Fibroblast of skin of abdomen (primary cell): ENCODE data around the gene DVL2.

Experiments
- DNase-seq: peaks from one replicate; pipeline ENCODE4 v3.0.0-alpha.2; 2013

DVL2 gene

GRCh38 chr17:7219229-7219811 lies 15.0 kb downstream of the DVL2 start:
- no peak for DNase-seq

- no peak for DNase-seq
Measured at GRCh38 chr17:7218758-7219157, 15.6 kb downstream of the DVL2 start.

GRCh38 chr17:7218166-7218565 lies 16.2 kb downstream of the DVL2 start:
- DNase-seq, result no peak

GRCh38 chr17:7217113-7217987 lies 17.0 kb downstream of the DVL2 start:
- peak; percentile 83 for DNase-seq

GRCh38 chr17:7216242-7217112 lies 17.8 kb downstream of the DVL2 start:
- DNase-seq, result no peak

- DNase-seq, result no peak
Measured at GRCh38 chr17:7215652-7216180, 18.6 kb downstream of the DVL2 start.

- DNase-seq, result no peak
Measured at GRCh38 chr17:7215136-7215638, 19.1 kb downstream of the DVL2 start.

GRCh38 chr17:7214300-7215135 lies 19.8 kb downstream of the DVL2 start:
- DNase-seq, result peak; percentile 97

GRCh38 chr17:7213895-7214299 lies 20.4 kb downstream of the DVL2 start:
- DNase-seq, result peak; percentile 75

GRCh38 chr17:7211491-7212273 lies 22.6 kb downstream of the DVL2 start:
- no peak for DNase-seq

GRCh38 chr17:7208754-7209460 lies 25.4 kb downstream of the DVL2 start:
- DNase-seq, result no peak

GRCh38 chr17:7208027-7208571 lies 26.2 kb downstream of the DVL2 start:
- no peak for DNase-seq

- DNase-seq, result no peak
Measured at GRCh38 chr17:7207120-7208001, 27.0 kb downstream of the DVL2 start.

GRCh38 chr17:7205561-7205960 lies 28.8 kb downstream of the DVL2 start:
- no peak for DNase-seq

- DNase-seq, result peak; percentile 87
Measured at GRCh38 chr17:7204828-7205461, 29.4 kb downstream of the DVL2 start.

GRCh38 chr17:7204336-7204735 lies 30.0 kb downstream of the DVL2 start:
- DNase-seq, result no peak

- DNase-seq, result no peak
Measured at GRCh38 chr17:7203391-7203790, 30.9 kb downstream of the DVL2 start.

- DNase-seq, result no peak
Measured at GRCh38 chr17:7196651-7197401, 37.5 kb downstream of the DVL2 start.
